ENCODE data around the gene UPB1. TPM values are rescaled to one million over a fixed set of nuclear protein-coding genes. Genes with fewer than 3 reads are reported as not detected.

Gene UPB1
- total and polyA plus RNA-seq, 2 experiments from 2014 or later, result 0.39 to 1.6 TPM

DNA sequence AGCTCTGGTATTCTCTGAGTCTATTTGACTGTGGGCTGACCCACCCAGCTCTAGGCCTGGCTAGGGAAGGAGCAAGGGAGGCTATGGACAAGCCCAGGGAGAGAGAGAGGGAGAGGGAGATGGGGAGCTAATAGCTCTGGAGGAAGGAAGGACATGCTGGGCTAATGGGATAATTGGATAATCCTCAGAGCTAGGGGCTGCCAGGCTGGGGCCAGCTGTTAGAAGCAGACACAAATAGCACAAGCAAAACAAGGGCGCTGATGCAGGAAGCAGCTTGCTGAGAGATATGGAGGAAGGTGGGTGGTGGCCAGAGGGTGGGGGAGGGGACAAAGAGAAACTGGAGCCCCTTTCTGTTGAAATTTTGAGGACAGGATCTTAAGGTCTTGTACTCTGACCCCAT is 44.5 kb upstream of the UPB1 start:
- no peak overlapping the region for H3K27ac ChIP-seq

DNA sequence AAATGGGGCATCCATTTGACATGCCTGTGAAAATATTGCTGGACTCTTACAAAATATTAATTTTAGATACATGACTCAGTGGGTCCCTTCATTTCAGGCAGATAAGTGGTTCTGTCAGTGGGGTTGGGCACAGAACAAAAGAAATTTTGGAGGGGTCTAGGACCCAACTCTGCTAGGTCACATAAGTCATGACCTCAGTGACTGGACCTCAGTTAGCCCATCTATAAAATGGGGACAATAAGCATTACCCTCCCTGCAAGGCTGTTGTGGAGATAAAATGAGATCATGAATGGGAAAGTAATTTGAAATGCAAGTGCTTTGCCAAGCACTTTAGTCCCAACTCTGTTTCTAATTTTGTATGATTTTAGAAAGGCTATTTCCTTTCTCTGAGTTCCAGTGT is 44.0 kb upstream of the UPB1 start:
- Histone ChIP-seq H3K4me3 (no peak overlapping the region), H3K9me2 (replicated peaks; ENCODE audit: insufficient read depth) (no peaks in the 10 kb centered on the region), H3K27ac (no peak overlapping the region), H4K20me1 (ENCODE audit: insufficient read depth, poor library complexity, severe bottlenecking) (no peaks in the 10 kb centered on the region), H3K79me2 (no peaks in the 10 kb centered on the region), H3K9me3 (ENCODE audit: low read depth) (no peaks in the 10 kb centered on the region), H3K4me2 (no peak overlapping the region), H2AFZ (no peak overlapping the region), H3K4me1 (ENCODE audit: insufficient read depth) (no peaks in the 10 kb centered on the region), H3K27me3 (no peaks in the 10 kb centered on the region), H3K36me3 (replicated peaks; ENCODE audit: insufficient read depth, low read depth) (no peaks in the 10 kb centered on the region)
- TF ChIP-seq CTCF (IDR thresholded peaks at IDR 0.05; ENCODE audit: poor library complexity) (no peak), EZH2 (IDR thresholded peaks at IDR 0.05; ENCODE audit: borderline replicate concordance) (no peak), EZH2phosphoT487 (IDR thresholded peaks at IDR 0.05; ENCODE audit: low read depth, severe bottlenecking, unreplicated experiment) (no peak)
- DNase-seq (ENCODE audit: low spot score), result no peak

More for the DNA sequence above, 44.5 kb upstream of the UPB1 start:
- Histone ChIP-seq H3K4me2 (no peak overlapping the region), H3K27me3 (no peaks in the 10 kb centered on the region), H3K9me3 (ENCODE audit: low read depth) (no peaks in the 10 kb centered on the region), H3K79me2 (no peaks in the 10 kb centered on the region), H2AFZ (no peak overlapping the region), H3K4me3 (no peak overlapping the region), H3K9me2 (replicated peaks; ENCODE audit: insufficient read depth) (no peaks in the 10 kb centered on the region), H3K4me1 (ENCODE audit: insufficient read depth) (no peaks in the 10 kb centered on the region), H3K36me3 (replicated peaks; ENCODE audit: insufficient read depth, low read depth) (no peaks in the 10 kb centered on the region), H4K20me1 (ENCODE audit: insufficient read depth, poor library complexity, severe bottlenecking) (no peaks in the 10 kb centered on the region)
- DNase-seq (ENCODE audit: low spot score), result no peak
- no peak for TF ChIP-seq CTCF (IDR thresholded peaks at IDR 0.05; ENCODE audit: poor library complexity)
- 56% methylated on average over 1 of the region's 1 CpG for WGBS (ENCODE audit: low lambda C conversion rate, missing lambda C conversion rate)

GRCh38 chr22:24453853-24454252 is 41.3 kb upstream of the UPB1 start:
- no peak for DNase-seq (ENCODE audit: low spot score)
- Histone ChIP-seq H3K79me2 (no peaks in the 10 kb centered on the region), H4K20me1 (ENCODE audit: insufficient read depth, poor library complexity, severe bottlenecking) (no peaks in the 10 kb centered on the region), H2AFZ (no peak overlapping the region), H3K27ac (no peak overlapping the region), H3K36me3 (replicated peaks; ENCODE audit: insufficient read depth, low read depth) (no peaks in the 10 kb centered on the region), H3K4me1 (ENCODE audit: insufficient read depth) (no peaks in the 10 kb centered on the region), H3K4me3 (no peak overlapping the region), H3K9me2 (replicated peaks; ENCODE audit: insufficient read depth) (no peaks in the 10 kb centered on the region), H3K9me3 (ENCODE audit: low read depth) (no peaks in the 10 kb centered on the region), H3K4me2 (no peak overlapping the region), H3K27me3 (no peaks in the 10 kb centered on the region)
- TF ChIP-seq CTCF (IDR thresholded peaks at IDR 0.05; ENCODE audit: poor library complexity) (no peak), EZH2 (IDR thresholded peaks at IDR 0.05; ENCODE audit: borderline replicate concordance) (no peak), EZH2phosphoT487 (IDR thresholded peaks at IDR 0.05; ENCODE audit: low read depth, severe bottlenecking, unreplicated experiment) (no peak)
- WGBS (ENCODE audit: low lambda C conversion rate, missing lambda C conversion rate), result 92% methylated on average over 1 of the region's 1 CpG

- no peaks in the 10 kb centered on the region for H3K79me2 ChIP-seq
- no peak overlapping the region for H3K4me3 ChIP-seq
- TF ChIP-seq EZH2 (IDR thresholded peaks at IDR 0.05; ENCODE audit: borderline replicate concordance) (no peak), CTCF (IDR thresholded peaks at IDR 0.05; ENCODE audit: poor library complexity) (no peak), EZH2phosphoT487 (IDR thresholded peaks at IDR 0.05; ENCODE audit: low read depth, severe bottlenecking, unreplicated experiment) (no peak)
- H3K9me2 ChIP-seq (replicated peaks; ENCODE audit: insufficient read depth), result no peaks in the 10 kb centered on the region
- no peak for DNase-seq (ENCODE audit: low spot score)
- H3K4me1 ChIP-seq (ENCODE audit: insufficient read depth), result peaks cover 6% of the 10 kb centered on the region
- H3K27ac ChIP-seq, result no peak overlapping the region
- no peaks in the 10 kb centered on the region for H4K20me1 ChIP-seq (ENCODE audit: insufficient read depth, poor library complexity, severe bottlenecking)
- no peak overlapping the region for H3K4me2 ChIP-seq
- WGBS (ENCODE audit: low lambda C conversion rate, missing lambda C conversion rate), result 90% methylated on average over 4 of the region's 4 CpGs
- H3K36me3 ChIP-seq (replicated peaks; ENCODE audit: insufficient read depth, low read depth), result no peaks in the 10 kb centered on the region
- H3K9me3 ChIP-seq (ENCODE audit: low read depth), result no peaks in the 10 kb centered on the region
- H3K27me3 ChIP-seq, result no peaks in the 10 kb centered on the region
- H2AFZ ChIP-seq, result no peak overlapping the region
Measured at GRCh38 chr22:24455039-24455438, 40.1 kb upstream of the UPB1 start.

All from hepatocyte (in vitro differentiated cells).